GM18951 (cell line): ENCODE measurements around the gene EXOSC3.
A peak's percentile ranks its signal among the peaks of the same experiment; 100 is the strongest.
"Not testable (repeated sequence)": the region's sequence is repeated elsewhere in the genome, so short reads cannot be mapped to it uniquely, and the experiment has no call there.

Source experiments
- POLR2A ChIP-seq: IDR thresholded peaks from 4 replicates; pipeline ENCODE4 v1.6.1; 2011; ENCODE audit warnings: mild to moderate bottlenecking; ENCODE audit not compliant: insufficient read length, insufficient read depth; ENCODE audit errors: extremely low read depth
- in situ Hi-C: fragments of 300-500 bp; cut with MboI; formaldehyde crosslinking; loops from one replicate; pipeline ENCODE4 v1.12.0; 2022; ENCODE audit warnings: low sequenced_read_pairs, mixed read lengths, inconsistent platforms; ENCODE audit not compliant: unreplicated experiment

The EXOSC3 gene

GRCh38 chr9:37784616-37785483, at the start of gene EXOSC3:
EXOSC3 (minus strand) TSS chr9:37785064; CDS start chr9:37785044, 20 bp downstream.
- in situ Hi-C loops = no loop called here
- TF ChIP-seq POLR2A = peak; percentile 97

GRCh38 chr9:37827483-37828165, 42.8 kb upstream of the EXOSC3 start:
- TF ChIP-seq POLR2A = no peak
- in situ Hi-C loops = no loop called here

- in situ Hi-C loops = not testable (repeated sequence)
Observed at GRCh38 chr9:37825174-37825573, 40.3 kb upstream of the EXOSC3 start.

GRCh38 chr9:37820142-37820541, 35.3 kb upstream of the EXOSC3 start:
- in situ Hi-C loops = no loop called here
- TF ChIP-seq POLR2A = no peak

- in situ Hi-C loops = no loop called here
Observed at GRCh38 chr9:37818849-37819248, 34.0 kb upstream of the EXOSC3 start.

GRCh38 chr9:37812773-37813379, 28.0 kb upstream of the EXOSC3 start:
- in situ Hi-C loops = no loop called here
- TF ChIP-seq POLR2A = no peak

More at GRCh38 chr9:37818849-37819248, 34.0 kb upstream of the EXOSC3 start:
- no peak for TF ChIP-seq POLR2A

GRCh38 chr9:37811906-37812476, 27.1 kb upstream of the EXOSC3 start:
- in situ Hi-C loops = no loop called here
- TF ChIP-seq POLR2A = no peak

GRCh38 chr9:37809676-37810075, 24.8 kb upstream of the EXOSC3 start:
- in situ Hi-C loops = not testable (repeated sequence)

- TF ChIP-seq POLR2A = no peak
- in situ Hi-C loops = no loop called here
Observed at GRCh38 chr9:37806271-37806670, 21.4 kb upstream of the EXOSC3 start.

GRCh38 chr9:37801959-37802711, 17.3 kb upstream of the EXOSC3 start:
- TF ChIP-seq POLR2A = no peak
- in situ Hi-C loops = no loop called here

GRCh38 chr9:37801287-37801850, 16.5 kb upstream of the EXOSC3 start:
- in situ Hi-C loops = no loop called here
- no peak for TF ChIP-seq POLR2A

- in situ Hi-C loops = no loop called here
- peak; percentile 87 for TF ChIP-seq POLR2A
Observed at GRCh38 chr9:37800631-37801286, 15.9 kb upstream of the EXOSC3 start, which contains the start of gene DCAF10. DCAF10 (plus strand) TSS chr9:37800797; CDS start chr9:37800867, 70 bp downstream.
